Endothelial cell of umbilical vein (primary cell): ENCODE measurements around the gene ARHGAP22. TPM values are rescaled to one million over a fixed set of nuclear protein-coding genes. Genes with fewer than 3 reads are reported as not detected.

ENCODE experiments used
- BruUV-seq: library from RNA; stranded (reverse); fragments of 400-500 nt; replicated peaks from 2 replicates; lab custom pipeline; 2021; lab: Mats Ljungman, UMichigan
- CTCF ChIA-PET: fragments of 300-600, 350-600 bp; sonication (Branson Sonifier 250); formaldehyde crosslinking; loops from one replicate; lab custom pipeline; 2021; ENCODE audit warnings: antibody characterized with exemption, inconsistent platforms; lab: Charles Lee
- POLR2A ChIA-PET: fragments of 300-600, 350-600 bp; sonication (Branson Sonifier 250); formaldehyde crosslinking; loops from one replicate; lab custom pipeline; 2021; ENCODE audit warnings: antibody characterized with exemption, inconsistent platforms; lab: Charles Lee
- DNase-seq: peaks from one replicate; pipeline ENCODE4 v3.0.0-alpha.2; 2011; ENCODE audit warnings: low read depth, low spot score
- FAIRE-seq: peaks from 2 replicates; lab custom pipeline; 2011; peaks lifted over from hg19 to GRCh38; lab: Jason Lieb, UNC
- H2AFZ ChIP-seq: 2 replicates; pipeline ENCODE4 v1.6.0; 2012; ENCODE audit warnings: low read depth, low read length, control low read depth, inconsistent platforms
- H3K27ac ChIP-seq: 2 replicates; pipeline ENCODE4 v1.5.1; 2011; ENCODE audit warnings: low read depth, mild to moderate bottlenecking, control low read depth, low read length, moderate library complexity; ENCODE audit not compliant: insufficient read depth
- H3K27me3 ChIP-seq, 2 experiments: 2 replicates each; pipeline versions ENCODE4 v1.6.0 to v1.6.1; 2011; ENCODE audit warnings: low read length in 2 of 2, mixed read lengths in 1 of 2; ENCODE audit not compliant: control insufficient read depth in 2 of 2, insufficient read depth in 2 of 2
- H3K36me3 ChIP-seq, 2 experiments: 2 replicates in 1 of 2; 3 replicates in 1 of 2; pipeline ENCODE4 v1.5.1; 2011; ENCODE audit warnings: low read length in 2 of 2, mild to moderate bottlenecking in 1 of 2, moderate library complexity in 1 of 2; ENCODE audit not compliant: control insufficient read depth in 2 of 2, insufficient read depth in 2 of 2; ENCODE audit errors: extremely low read depth in 1 of 2
- H3K4me1 ChIP-seq: 3 replicates; pipeline ENCODE4 v1.5.1; 2011; ENCODE audit warnings: mild to moderate bottlenecking, low read length; ENCODE audit not compliant: control insufficient read depth, insufficient read depth; ENCODE audit errors: extremely low read depth
- H3K4me2 ChIP-seq: 2 replicates; pipeline ENCODE4 v1.6.1; 2011; ENCODE audit warnings: low read length, control low read depth, mixed read lengths; ENCODE audit not compliant: insufficient read depth
- H3K4me3 ChIP-seq, 3 experiments: fragments of 200-600 bp in 1 of 3; sonication (generic), shearing (Covaris generic) in 1 of 3; replicated peaks in 1 of 3; 2 replicates each; pipeline ENCODE4 v1.5.1; 2011 to 2016; ENCODE audit warnings: control low read depth in 3 of 3, low read length in 3 of 3, mild to moderate bottlenecking in 2 of 3, inconsistent platforms in 1 of 3, low read depth in 1 of 3, moderate library complexity in 1 of 3; ENCODE audit not compliant: insufficient read depth in 1 of 3
- H3K79me2 ChIP-seq: 2 replicates; pipeline ENCODE4 v1.6.0; 2012; ENCODE audit warnings: low read length, inconsistent platforms; ENCODE audit not compliant: control insufficient read depth, insufficient read depth
- H3K9ac ChIP-seq: replicated peaks from 2 replicates; pipeline ENCODE3; 2011; ENCODE audit warnings: low read length, control low read depth; ENCODE audit not compliant: insufficient read depth; ENCODE audit errors: extremely low read depth
- H3K9me1 ChIP-seq: replicated peaks from 3 replicates; pipeline ENCODE4 v1.6.0; 2011; ENCODE audit warnings: mild to moderate bottlenecking, low read length; ENCODE audit not compliant: control insufficient read depth, insufficient read depth; ENCODE audit errors: extremely low read depth
- H3K9me3 ChIP-seq: replicated peaks from 2 replicates; pipeline ENCODE4 v1.5.1; 2012; ENCODE audit warnings: low read length, inconsistent platforms; ENCODE audit not compliant: control insufficient read depth, insufficient read depth
- H4K20me1 ChIP-seq: replicated peaks from 2 replicates; pipeline ENCODE3; 2011; ENCODE audit warnings: mild to moderate bottlenecking, low read length; ENCODE audit not compliant: control insufficient read depth, insufficient read depth; ENCODE audit errors: extremely low read depth
- EZH2 ChIP-seq: IDR thresholded peaks from 2 replicates; pipeline ENCODE4 v1.6.1; 2012; ENCODE audit warnings: borderline replicate concordance, low read depth, mild to moderate bottlenecking, moderate library complexity, low read length, inconsistent platforms; ENCODE audit not compliant: severe bottlenecking
- FOS ChIP-seq: IDR thresholded peaks from 2 replicates; pipeline ENCODE4 v1.6.1; 2011; ENCODE audit warnings: mild to moderate bottlenecking, low read length, moderate library complexity, borderline replicate concordance; ENCODE audit not compliant: insufficient read depth
- MAX ChIP-seq: IDR thresholded peaks from 2 replicates; pipeline ENCODE4 v1.6.1; 2011; ENCODE audit not compliant: insufficient read depth, insufficient read length
- POLR2A ChIP-seq: IDR thresholded peaks from 2 replicates; pipeline ENCODE4 v1.6.1; 2012; ENCODE audit warnings: low read depth, mild to moderate bottlenecking, control low read depth, low read length
- POLR2AphosphoS5 ChIP-seq: IDR thresholded peaks from 2 replicates; pipeline ENCODE4 v1.6.1; 2012; ENCODE audit warnings: low read depth, mild to moderate bottlenecking, control low read depth, low read length, moderate library complexity; ENCODE audit not compliant: insufficient read depth
- dilution Hi-C: fragments of 300-500 bp; cut with MboI; formaldehyde crosslinking; loops from one replicate; pipeline ENCODE4 v1.15.0; 2019; ENCODE audit warnings: low sequenced_read_pairs; ENCODE audit not compliant: extremely low pct_ligation_motif_present
- intact Hi-C: fragments of 100-400 bp; cut with micrococcal nuclease; formaldehyde crosslinking; loops from one replicate; pipeline ENCODE4 v1.10.0; 2022
- polyA plus RNA-seq, 4 experiments: library from polyadenylated mRNA; depleted of rRNA in 3 of 4; stranded (reverse) in 3 of 4; unstranded in 1 of 4; fragments of >200 nt; gene quantifications; 2 replicates each; pipeline versions ENCODE4 v1.2.1 to v1.2.3, GENCODE V29; 2011 to 2012; ENCODE audit warnings: missing spikeins in 1 of 4
- total RNA-seq: library from RNA; stranded (reverse); gene quantifications from 2 replicates; pipeline ENCODE4 v1.2.3, GENCODE V29; 2021

ARHGAP22 gene
- total and polyA plus RNA-seq, 2 donors (not counting 3 experiments of a cell fraction or from before 2014, with no cell fraction given) = 8.6 to 50.3 TPM

DNA sequence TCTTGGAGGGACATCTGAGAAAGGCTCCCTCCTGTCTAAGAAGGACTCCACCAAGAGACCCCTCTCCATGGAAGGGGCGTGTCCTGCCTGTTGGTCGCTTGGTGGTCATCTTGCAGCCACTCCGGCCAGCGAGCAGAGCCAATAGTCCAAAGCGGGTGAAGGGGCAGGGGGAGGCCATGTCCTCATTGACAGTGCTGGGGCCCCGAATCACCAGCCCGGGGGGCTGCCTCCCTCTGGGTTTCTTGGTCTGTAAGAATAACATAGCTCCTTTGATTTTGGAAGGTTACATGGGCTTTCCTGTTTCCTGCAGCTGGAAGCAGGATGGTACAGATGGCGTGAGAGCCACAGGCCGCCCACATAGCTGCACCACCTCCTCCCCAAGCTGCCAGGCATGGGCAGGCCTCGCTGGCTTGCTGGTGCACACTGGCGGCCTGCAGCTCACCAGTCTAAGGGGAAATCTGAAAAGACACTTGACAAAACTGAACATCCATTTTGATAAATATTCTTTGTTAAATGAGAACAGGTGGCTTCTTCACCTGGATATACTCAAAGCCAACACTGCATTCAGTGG is 105.8 kb downstream of the ARHGAP22 start:
- CTCF ChIA-PET = no interaction called here
- intact Hi-C loops = no loop called here

DNA sequence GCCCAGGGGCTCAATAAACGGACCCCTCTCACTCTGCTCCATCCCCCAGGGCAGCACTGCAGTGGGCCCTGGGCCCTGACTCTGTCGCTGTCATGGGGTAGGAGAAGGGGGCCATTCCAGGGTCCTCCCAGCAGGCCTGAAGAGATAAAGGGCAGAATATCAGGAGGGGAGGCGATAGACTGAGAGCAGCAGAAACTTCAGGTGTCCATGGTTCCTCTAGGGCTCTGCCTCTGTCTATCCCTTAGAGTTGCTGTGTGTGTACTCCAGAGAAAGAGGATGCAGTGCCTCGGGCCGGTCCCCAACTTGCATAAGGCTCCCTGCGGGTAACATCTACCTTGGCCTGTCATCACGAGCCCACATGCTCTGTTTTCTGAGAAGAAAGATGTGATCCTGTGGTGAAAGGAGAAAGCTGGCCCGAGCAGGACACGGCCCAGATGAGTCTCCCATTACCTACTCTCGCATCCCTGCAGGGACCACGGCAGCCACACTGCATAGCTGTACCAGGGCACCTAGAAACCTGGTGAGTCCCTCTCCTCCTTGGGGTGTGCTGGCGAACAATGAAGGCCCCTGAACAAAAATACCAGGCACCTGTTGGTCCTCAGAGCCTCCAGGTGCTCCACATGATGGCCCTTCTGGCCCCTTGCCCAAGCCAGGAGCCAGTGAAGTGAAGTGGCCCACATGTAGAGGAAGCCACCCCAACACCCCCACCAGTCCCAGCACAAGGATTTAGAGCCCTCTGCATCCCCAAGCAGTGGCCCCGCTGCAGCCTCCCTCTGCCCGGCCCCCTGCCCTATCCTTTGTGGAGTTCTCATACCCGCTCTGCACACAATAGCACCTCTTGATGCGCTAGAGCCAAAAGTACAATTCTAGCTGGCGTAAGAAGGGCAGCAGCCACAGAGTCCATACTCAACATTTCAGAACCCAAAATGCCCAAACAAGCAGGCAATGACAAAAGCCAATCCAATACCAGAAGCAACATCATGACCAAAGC is 106.8 kb downstream of the ARHGAP22 start:
- no peaks in the 10 kb centered on the region for H3K27me3 ChIP-seq
- H3K27ac ChIP-seq = peak overlapping the region; percentile 5
- TF ChIP-seq POLR2AphosphoS5 (peak; percentile 6), MAX (no peak), POLR2A (no peak)
- ChIA-PET CTCF (interaction anchor here (0.9 to 2.3 kb wide), 6 partner anchors 8 to 159 kb away, joined by 3 to 10 read pairs (median 6); no protein-coding TSS in a partner anchor), POLR2A (no interaction called here)
- no peaks in the 10 kb centered on the region for H3K9me3 ChIP-seq
- H3K4me1 ChIP-seq = peaks cover 11% of the 10 kb centered on the region
- peaks cover 25% of the 10 kb centered on the region for H3K79me2 ChIP-seq
- no peak for DNase-seq
- dilution Hi-C loops = no loop called here
- no peaks in the 10 kb centered on the region for H3K9me1 ChIP-seq
- no peak overlapping the region for H3K9ac ChIP-seq
- H4K20me1 ChIP-seq = no peaks in the 10 kb centered on the region
- H3K36me3 ChIP-seq = no peaks in the 10 kb centered on the region
- FAIRE-seq = no peak
- no peak overlapping the region for H3K4me3 ChIP-seq
- BruUV-seq = no TSS peak
- no peak overlapping the region for H2AFZ ChIP-seq
- H3K4me2 ChIP-seq = no peak overlapping the region
- intact Hi-C loops = loop anchor here (2.0 kb wide), 1 partner anchor 21 kb away; no protein-coding TSS in a partner anchor

More for the DNA sequence above, 105.8 kb downstream of the ARHGAP22 start:
- no peak overlapping the region for H2AFZ ChIP-seq
- H3K4me1 ChIP-seq = peaks cover 11% of the 10 kb centered on the region
- H3K27ac ChIP-seq = no peak overlapping the region
- no peaks in the 10 kb centered on the region for H3K9me1 ChIP-seq
- no peak for DNase-seq
- no peak overlapping the region for H3K4me3 ChIP-seq
- TF ChIP-seq EZH2 = no peak
- no peak for TF ChIP-seq POLR2AphosphoS5
- no peak for TF ChIP-seq FOS
- no peaks in the 10 kb centered on the region for H3K27me3 ChIP-seq
- H3K9ac ChIP-seq = no peak overlapping the region
- no peak for FAIRE-seq
- no peaks in the 10 kb centered on the region for H4K20me1 ChIP-seq
- BruUV-seq = no TSS peak
- dilution Hi-C loops = no loop called here
- H3K4me2 ChIP-seq = no peak overlapping the region
- H3K36me3 ChIP-seq = no peaks in the 10 kb centered on the region
- H3K9me3 ChIP-seq = no peaks in the 10 kb centered on the region
- H3K79me2 ChIP-seq = peaks cover 22% of the 10 kb centered on the region
- POLR2A ChIA-PET = no interaction called here
